ENCODE measurements around the gene MOCS2. TPM values are rescaled to one million over a fixed set of nuclear protein-coding genes. Genes with fewer than 3 reads are reported as not detected.

Gene MOCS2
- total and polyA plus RNA-seq, 10 of the 15 experiments (the other 5 are each of a cell fraction or from before 2014, with no cell fraction given): 11.0 to 27.4 (median 22.5) TPM

DNA sequence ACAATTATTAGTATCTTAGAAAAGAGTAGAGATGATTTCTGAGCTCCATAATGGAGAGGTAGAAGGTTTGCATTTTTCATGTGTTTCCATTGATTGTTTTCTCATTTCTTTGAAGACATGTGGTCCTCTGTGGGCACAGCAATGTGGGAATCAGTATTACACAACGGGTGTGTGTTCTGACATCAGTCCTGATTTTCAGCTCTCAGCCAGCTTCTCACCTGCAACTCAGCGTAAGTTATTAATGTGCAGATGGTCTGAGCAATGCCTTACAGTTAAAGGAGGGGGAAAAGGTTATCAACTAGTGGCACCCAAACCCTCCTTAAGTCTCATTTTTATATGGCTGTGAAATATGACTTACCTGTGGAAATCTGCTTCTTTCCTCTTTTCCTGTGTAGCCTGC, 61.3 kb downstream of the MOCS2 start:
- H4K20me1 ChIP-seq (ENCODE audit: control insufficient read depth, insufficient read depth): no peaks in the 10 kb centered on the region
- ChIA-PET CTCF (interaction anchor here (0.6 to 1.5 kb wide), 4 partner anchors 13 to 541 kb away, joined by 3 read pairs; no protein-coding TSS in a partner anchor), SMC1A (ENCODE audit: uncharacterized antibody, unreplicated experiment) (no interaction called here), RAD21 (ENCODE audit: unreplicated experiment) (no interaction called here), POLR2A (no interaction called here)
- ATAC-seq: no peak
- H3K79me2 ChIP-seq (ENCODE audit: control insufficient read depth, insufficient read depth, low read length): no peaks in the 10 kb centered on the region
- intact Hi-C loops (cut with micrococcal nuclease; ENCODE audit: unreplicated experiment) (no loop called here), in situ Hi-C loops (cut with MboI) (no loop called here)
- H3K4me1 ChIP-seq (ENCODE audit: control insufficient read depth, insufficient read depth, low read length): no peaks in the 10 kb centered on the region
- no peak overlapping the region for H3K9ac ChIP-seq (ENCODE audit: control insufficient read depth, insufficient read depth, low read length)
- no peaks in the 10 kb centered on the region for H3K36me3 ChIP-seq (ENCODE audit: control insufficient read depth in 2 of 2, insufficient read depth in 2 of 2, low read length in 1 of 2)
- no TSS peak for BruUV-seq (replicated peaks)
- no peak overlapping the region for H3K4me3 ChIP-seq
- no peak overlapping the region for H2AFZ ChIP-seq (ENCODE audit: control insufficient read depth, low read depth, low read length)
- TF ChIP-seq CREB1 (IDR thresholded peaks at IDR 0.05; ENCODE audit: low read depth) (no peak), CBX3 (IDR thresholded peaks at IDR 0.05; ENCODE audit: borderline replicate concordance, low read depth) (no peak), SUPT20H (IDR thresholded peaks at IDR 0.05; ENCODE audit: borderline replicate concordance, control insufficient read depth, low read depth, low read length) (no peak)
- H3K4me2 ChIP-seq (ENCODE audit: control insufficient read depth, insufficient read depth): no peak overlapping the region
- H3K9me3 ChIP-seq (replicated peaks; ENCODE audit: control insufficient read depth, insufficient read depth, low read length): no peaks in the 10 kb centered on the region
- FAIRE-seq: no peak
- 31% methylated on average over 2 of the region's 2 CpGs for WGBS (ENCODE audit: insufficient coverage, insufficient replicate concordance, low lambda C conversion rate, missing lambda C conversion rate)
- DNase-seq (ENCODE audit: low read depth, low spot score): no peak
- H3K27me3 ChIP-seq (replicated peaks in 1 of 2; ENCODE audit: control insufficient read depth in 2 of 2, insufficient read depth in 2 of 2, low read length in 1 of 2): peaks cover 0 to 4% of the 10 kb centered on the region in 2 experiments; a peak in 2 of 4 replicates
- no peak overlapping the region for H3K27ac ChIP-seq (ENCODE audit: control insufficient read depth, insufficient read depth)

Other genes starting within 250 kb of the MOCS2 start
- not detected in 2 replicates for gene ITGA2, start 120.4 kb downstream of the MOCS2 start, total RNA-seq (2014; rRNA removed)
- not detected in 2 replicates for gene ITGA2, start 120.4 kb downstream of the MOCS2 start, total RNA-seq (2014; rRNA removed; fragmentation: Illumina TruSeq; extraction: Trizol)
- gene ITGA2, start 120.4 kb downstream of the MOCS2 start, total RNA-seq (2021): 0.13 TPM in 2 replicates
- 0.01 TPM in 1 of 2 replicates, not detected in the other for gene ITGA2, start 120.4 kb downstream of the MOCS2 start, polyA plus RNA-seq (2011; rRNA removed)
- not detected in 2 replicates for gene ITGA2, start 120.4 kb downstream of the MOCS2 start, polyA plus RNA-seq (2014; fragmentation: Illumina TruSeq; extraction: Trizol)
- under 1 TPM in 1 of 2 experiments, not detected in 1; under 0.01 TPM for gene ITGA2, start 120.4 kb downstream of the MOCS2 start, polyA plus RNA-seq (2014; fragmentation: Nextera tagmentation; extraction: Ambion mirVana)
- 0.04 TPM in 1 of 2 replicates, not detected in the other for gene ITGA2, start 120.4 kb downstream of the MOCS2 start, polyA plus RNA-seq (2014; rRNA removed)
- gene ITGA2, start 120.4 kb downstream of the MOCS2 start, polyA plus RNA-seq (2016; fragmentation: Nextera tagmentation; extraction: Ambion mirVana): not detected